SJCRH30 (cell line): ENCODE results near the gene ZNF302. TPM values are rescaled to one million over a fixed set of nuclear protein-coding genes. Genes with fewer than 3 reads are reported as not detected.
A peak's percentile ranks its signal among the peaks of the same experiment; 100 is the strongest.
"Not testable (repeated sequence)": the region's sequence is repeated elsewhere in the genome, so short reads cannot be mapped to it uniquely, and the experiment has no call there.

Source experiments
- DNase-seq, 2 experiments: peaks; one replicate each; pipeline ENCODE4 v3.0.0-alpha.2; 2015 to 2020
- H3K27ac ChIP-seq: fragments of 250-450 bp; sonication (Bioruptor Pico); 2 replicates; pipeline ENCODE4 v1.5.1; 2020; ENCODE audit warnings: mild to moderate bottlenecking, moderate library complexity
- H3K27me3 ChIP-seq: fragments of 250-450 bp; sonication (Bioruptor Pico); 2 replicates; pipeline ENCODE4 v1.5.1; 2020; ENCODE audit warnings: mild to moderate bottlenecking, moderate library complexity
- H3K36me3 ChIP-seq: fragments of 250-450 bp; sonication (Bioruptor Pico); 2 replicates; pipeline ENCODE4 v1.5.1; 2020; ENCODE audit warnings: mild to moderate bottlenecking, moderate library complexity
- H3K4me1 ChIP-seq: fragments of 250-450 bp; sonication (Bioruptor Pico); 2 replicates; pipeline ENCODE4 v1.5.1; 2020; ENCODE audit warnings: mild to moderate bottlenecking, moderate library complexity
- H3K4me3 ChIP-seq: fragments of 250-450 bp; sonication (Bioruptor Pico); 2 replicates; pipeline ENCODE4 v1.5.1; 2020; ENCODE audit warnings: mild to moderate bottlenecking, moderate library complexity
- H3K9me3 ChIP-seq: fragments of 250-450 bp; sonication (Bioruptor Pico); replicated peaks from 2 replicates; pipeline ENCODE4 v1.5.1; 2020; ENCODE audit warnings: mild to moderate bottlenecking, moderate library complexity
- total RNA-seq: library from RNA; depleted of rRNA; stranded (reverse); fragments of >200 nt; shearing (Covaris generic); gene quantifications from 2 replicates; pipeline ENCODE4 v1.2.3, GENCODE V29; 2014; rRNA removed

Gene ZNF302
- 38.4 and 47.7 TPM in 2 replicates for total RNA-seq

DNA sequence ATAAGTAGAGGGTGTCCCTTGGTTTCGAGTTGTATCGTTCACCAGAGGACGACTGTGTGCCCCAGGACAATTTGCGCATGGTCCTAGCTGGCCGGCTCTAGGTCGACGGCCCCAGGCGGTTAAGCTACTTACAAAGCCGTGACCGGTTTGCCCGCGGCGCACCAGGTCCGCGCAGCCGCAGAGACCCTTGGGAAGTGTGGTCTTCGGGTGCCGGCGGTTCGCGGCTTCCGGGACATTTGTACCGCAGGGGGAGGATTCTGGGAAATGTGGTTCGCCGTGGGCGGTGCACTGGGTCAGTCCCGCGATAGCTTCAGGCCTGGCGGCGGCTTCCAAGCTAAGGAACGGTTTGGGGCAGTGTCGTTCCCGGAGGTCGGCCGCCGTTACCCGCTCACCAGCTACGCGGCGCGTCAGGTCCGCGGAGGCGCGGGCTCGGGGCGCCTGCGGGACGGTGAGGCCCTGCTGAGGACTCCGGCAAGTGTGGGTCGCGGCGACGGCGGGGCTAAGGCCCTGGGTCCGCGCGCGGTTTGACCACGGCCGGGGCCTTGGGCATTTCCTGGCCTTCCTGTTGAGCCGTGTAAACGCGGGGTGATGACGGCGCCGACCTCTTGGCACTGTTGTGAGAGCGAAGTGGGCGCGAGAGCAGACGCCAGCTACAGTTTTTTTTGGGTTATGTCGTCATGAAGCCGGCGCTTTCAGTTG, at the start of gene ZNF302:
TSS of gene ZNF302 (plus strand) at position 293 of the 699 bp plus-strand sequence. CDS start 1,127 bp downstream, outside the sequence.
- Histone ChIP-seq H3K4me3 (peak within 1 kb of the TSS; percentile 96), H3K4me1 (peaks cover 4% of the 10 kb centered on the region; the same call in 1 of the 2 replicates), H3K27me3 (no peaks in the 10 kb centered on the region), H3K36me3 (peaks cover 38% of the 10 kb centered on the region), H3K9me3 (peaks cover 8% of the 10 kb centered on the region), H3K27ac (peak within 1 kb of the TSS; percentile 98)
- peak; percentile 98 for DNase-seq

DNA sequence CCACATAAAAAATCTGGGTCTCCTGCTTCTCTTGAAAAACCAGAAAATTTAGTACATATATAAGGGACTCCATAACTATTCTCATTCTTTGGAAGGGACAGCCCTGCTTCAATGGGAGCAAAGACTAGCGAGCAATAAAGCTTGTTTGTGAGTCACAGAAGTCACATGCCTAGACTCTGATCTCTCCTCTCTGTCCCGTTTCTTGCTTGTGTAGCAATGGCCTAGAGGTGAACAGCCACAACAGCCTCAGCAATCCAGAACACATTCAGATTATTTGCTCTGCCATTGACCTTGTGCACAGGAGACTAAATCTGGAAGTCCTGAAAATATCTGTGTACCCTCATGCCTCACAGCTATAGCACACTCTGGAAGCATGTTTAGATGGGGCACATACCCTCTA, 43.7 kb upstream of the ZNF302 start:
- H3K9me3 ChIP-seq = 0 out of 2 replicates have a peak, but pooled peaks cover under 1% of the 10 kb centered on the region
- H3K36me3 ChIP-seq = no peaks in the 10 kb centered on the region
- DNase-seq = no peak
- no peaks in the 10 kb centered on the region for H3K4me1 ChIP-seq
- H3K27me3 ChIP-seq = no peaks in the 10 kb centered on the region
- H3K27ac ChIP-seq = no peak overlapping the region
- no peak overlapping the region for H3K4me3 ChIP-seq

DNA sequence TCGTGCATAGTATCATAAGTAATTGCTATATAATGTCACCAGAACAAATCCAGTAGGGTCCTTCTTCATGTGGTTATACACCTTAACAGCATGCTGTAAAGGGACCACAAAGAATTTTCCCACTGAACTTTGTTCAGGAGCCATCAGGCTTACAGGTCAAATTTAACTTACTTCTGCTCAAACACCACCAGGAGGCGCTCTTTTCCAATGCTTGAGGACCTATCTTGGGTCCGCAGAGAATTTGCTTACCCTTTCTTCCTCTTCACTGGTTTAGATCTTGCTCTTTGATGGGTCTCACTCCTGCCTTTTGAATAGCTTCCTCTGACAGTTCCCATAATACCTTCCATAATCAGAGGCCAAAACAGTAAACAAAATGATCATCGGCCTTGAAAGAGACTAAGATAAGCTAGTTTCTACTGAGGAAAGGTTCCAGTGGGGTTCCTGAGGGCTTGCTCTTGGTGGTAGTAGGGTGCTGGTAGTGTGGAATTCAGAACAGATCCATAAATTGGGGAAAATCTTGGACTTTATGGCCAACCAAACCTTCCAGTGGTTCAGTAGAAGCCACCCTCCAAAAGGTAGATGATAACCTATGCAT, 37.9 kb upstream of the ZNF302 start:
- H3K36me3 ChIP-seq = no peaks in the 10 kb centered on the region
- no peak overlapping the region for H3K4me3 ChIP-seq
- no peaks in the 10 kb centered on the region for H3K9me3 ChIP-seq
- no peaks in the 10 kb centered on the region; the same call in 1 of the 2 replicates for H3K27me3 ChIP-seq
- no peaks in the 10 kb centered on the region for H3K4me1 ChIP-seq
- peak; percentile 63 to 93 for DNase-seq
- no peak overlapping the region for H3K27ac ChIP-seq

DNA sequence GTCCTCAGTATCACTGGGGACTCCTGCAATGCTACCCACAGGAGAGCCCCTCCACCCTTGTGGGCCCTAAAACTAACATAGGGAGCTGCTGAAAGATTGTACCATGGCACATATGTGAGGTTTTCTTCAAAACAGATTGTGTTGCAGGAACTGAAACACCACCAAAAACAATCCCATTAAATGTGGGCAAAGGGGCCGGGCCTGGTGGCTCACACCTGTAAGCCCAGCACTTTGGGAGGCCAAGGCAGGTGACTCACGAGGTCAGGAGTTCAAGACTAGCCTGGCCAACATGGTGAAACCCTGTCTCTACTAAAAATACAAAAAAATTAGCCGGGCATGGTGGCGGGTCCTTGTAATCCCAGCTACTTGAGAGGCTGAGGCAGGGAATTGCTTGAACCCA, 35.2 kb upstream of the ZNF302 start:
- Histone ChIP-seq H3K4me3 (no peak overlapping the region), H3K4me1 (peaks cover 8% of the 10 kb centered on the region), H3K27me3 (no peaks in the 10 kb centered on the region; the same call in 1 of the 2 replicates), H3K27ac (no peak overlapping the region), H3K9me3 (no peaks in the 10 kb centered on the region), H3K36me3 (no peaks in the 10 kb centered on the region)
- no peak for DNase-seq

DNA sequence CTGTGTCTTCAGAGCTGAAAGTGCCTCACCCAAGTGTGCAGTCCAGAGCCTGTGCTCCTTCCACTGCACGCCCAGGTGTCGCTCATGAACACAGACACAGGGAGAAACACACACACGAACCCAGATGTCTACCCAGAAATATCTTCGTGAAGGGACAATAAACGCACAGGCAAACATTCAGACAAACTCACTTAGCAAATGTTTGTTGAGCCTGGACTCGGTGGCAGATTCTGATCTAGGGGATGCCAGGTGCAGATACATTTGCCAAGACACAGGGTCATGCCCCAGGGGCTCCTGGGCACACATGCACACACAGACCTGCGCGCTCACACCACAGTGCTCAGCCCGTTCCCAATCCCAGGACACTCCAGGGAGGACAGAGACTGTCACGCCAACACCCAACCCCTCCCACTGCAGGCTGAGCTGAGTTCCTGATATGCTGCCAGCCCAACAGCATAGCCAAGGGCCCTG, 32.5 kb upstream of the ZNF302 start:
- H3K27me3 ChIP-seq = no peaks in the 10 kb centered on the region; the same call in 1 of the 2 replicates
- no peak for DNase-seq
- no peak overlapping the region for H3K27ac ChIP-seq
- H3K36me3 ChIP-seq = no peaks in the 10 kb centered on the region
- peaks cover 8% of the 10 kb centered on the region for H3K4me1 ChIP-seq
- H3K4me3 ChIP-seq = no peak overlapping the region
- no peaks in the 10 kb centered on the region for H3K9me3 ChIP-seq

DNA sequence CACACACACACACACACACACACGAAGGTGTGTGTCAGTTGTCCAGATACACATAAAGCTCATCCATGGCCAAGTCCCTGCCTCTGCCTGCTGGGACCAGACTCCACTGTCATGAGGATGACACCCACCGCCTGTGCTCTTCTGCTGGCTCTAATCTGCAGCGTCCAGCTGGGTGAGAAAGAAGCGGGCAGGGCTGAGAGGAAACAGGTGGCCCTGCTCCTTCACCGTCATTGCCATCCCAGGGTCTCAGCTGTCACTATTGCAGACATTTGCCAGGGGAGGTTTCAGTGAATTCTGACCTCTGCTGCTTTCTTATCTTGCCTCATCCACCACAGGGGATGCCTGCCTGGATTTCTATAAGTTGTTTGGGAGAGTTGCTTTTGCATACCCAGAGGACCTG, 31.9 kb upstream of the ZNF302 start:
- peak; percentile 74 to 79 for DNase-seq
- Histone ChIP-seq H3K36me3 (no peaks in the 10 kb centered on the region), H3K4me3 (no peak overlapping the region)

DNA sequence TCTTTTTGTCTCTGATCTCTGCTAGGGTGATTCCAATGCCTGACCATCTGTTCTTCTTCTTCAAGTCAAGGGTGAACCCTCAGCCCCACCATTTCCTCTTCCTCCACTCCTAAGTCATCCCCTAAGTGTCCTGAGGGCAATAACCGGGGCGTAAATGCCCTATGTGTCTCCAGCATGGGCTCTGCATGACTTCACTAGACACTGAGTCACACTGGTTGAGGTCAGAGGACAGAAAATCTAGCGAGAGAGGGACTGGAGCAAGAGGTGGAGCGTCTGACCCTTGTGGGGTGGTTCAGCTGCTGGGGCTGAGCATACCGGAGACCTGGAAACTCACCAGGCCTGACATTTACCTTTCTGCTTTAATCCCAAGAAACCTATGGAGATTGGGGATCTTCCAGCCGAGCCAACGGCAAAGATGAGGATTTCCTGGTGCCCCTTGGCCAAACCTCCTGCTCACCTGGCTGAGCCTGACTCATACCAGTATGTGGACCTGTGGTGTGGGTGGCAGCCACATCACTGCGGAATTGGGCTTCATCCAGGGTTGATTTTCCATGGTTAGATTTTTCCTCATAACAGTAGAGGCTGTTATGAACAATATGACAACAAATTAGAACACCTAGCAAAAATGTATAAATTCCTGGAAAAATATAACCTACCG, 27.5 kb upstream of the ZNF302 start:
- Histone ChIP-seq H3K36me3 (no peaks in the 10 kb centered on the region), H3K9me3 (0 out of 2 replicates have a peak, but pooled peaks cover 4% of the 10 kb centered on the region), H3K4me1 (peaks cover 8% of the 10 kb centered on the region), H3K27me3 (no peaks in the 10 kb centered on the region), H3K4me3 (no peak overlapping the region), H3K27ac (no peak overlapping the region)
- DNase-seq = no peak

More for the DNA sequence above, 31.9 kb upstream of the ZNF302 start:
- Histone ChIP-seq H3K4me1 (peaks cover 8% of the 10 kb centered on the region), H3K9me3 (no peaks in the 10 kb centered on the region), H3K27me3 (no peaks in the 10 kb centered on the region), H3K27ac (no peak overlapping the region)

DNA sequence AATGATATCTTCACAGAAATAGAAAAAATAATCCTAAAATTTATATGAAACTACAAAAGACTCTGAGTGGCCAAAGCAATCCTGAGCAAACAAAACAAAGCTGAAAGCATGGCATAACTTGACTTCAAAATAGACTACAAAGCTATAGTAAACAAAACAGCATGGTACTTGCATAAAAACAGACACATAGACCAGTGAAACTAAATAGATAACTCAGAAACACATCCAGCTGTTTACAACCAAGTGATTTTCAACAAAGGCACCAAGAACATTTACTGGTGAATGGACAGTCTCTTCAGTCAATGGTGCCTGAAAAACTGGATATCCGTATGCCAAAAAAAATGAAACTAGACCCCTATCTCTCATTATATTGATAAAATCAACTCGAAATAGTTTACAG, 25.7 kb upstream of the ZNF302 start:
- no peaks in the 10 kb centered on the region for H3K4me1 ChIP-seq
- H3K4me3 ChIP-seq = no peak overlapping the region
- no peaks in the 10 kb centered on the region for H3K36me3 ChIP-seq
- H3K9me3 ChIP-seq = 0 out of 2 replicates have a peak, but pooled peaks cover 4% of the 10 kb centered on the region
- no peak for DNase-seq
- no peak overlapping the region for H3K27ac ChIP-seq
- H3K27me3 ChIP-seq = no peaks in the 10 kb centered on the region

DNA sequence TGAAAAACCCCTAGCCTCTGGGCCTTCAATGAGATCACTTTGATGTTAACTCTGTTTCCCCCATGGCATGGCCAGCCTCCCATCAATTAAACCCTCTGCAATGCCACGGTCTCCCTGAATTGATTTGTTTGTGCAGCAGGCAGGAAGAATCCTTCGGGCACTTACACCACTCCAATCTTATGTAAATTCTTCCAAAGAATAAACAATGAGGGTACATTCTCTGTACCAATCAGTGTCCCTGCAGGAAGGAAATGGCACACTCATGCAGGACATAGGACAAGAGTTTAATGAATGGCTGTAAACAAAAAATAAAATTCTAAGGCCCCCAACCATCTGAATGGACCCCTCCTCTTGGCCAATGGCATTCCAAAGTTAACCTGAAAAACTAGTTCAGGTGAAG, 22.7 kb upstream of the ZNF302 start:
- no peak overlapping the region for H3K4me3 ChIP-seq
- H3K36me3 ChIP-seq = no peaks in the 10 kb centered on the region
- H3K4me1 ChIP-seq = no peaks in the 10 kb centered on the region
- no peak overlapping the region for H3K27ac ChIP-seq
- H3K9me3 ChIP-seq = 0 out of 2 replicates have a peak, but pooled peaks cover 4% of the 10 kb centered on the region
- DNase-seq = no peak
- H3K27me3 ChIP-seq = no peaks in the 10 kb centered on the region

DNA sequence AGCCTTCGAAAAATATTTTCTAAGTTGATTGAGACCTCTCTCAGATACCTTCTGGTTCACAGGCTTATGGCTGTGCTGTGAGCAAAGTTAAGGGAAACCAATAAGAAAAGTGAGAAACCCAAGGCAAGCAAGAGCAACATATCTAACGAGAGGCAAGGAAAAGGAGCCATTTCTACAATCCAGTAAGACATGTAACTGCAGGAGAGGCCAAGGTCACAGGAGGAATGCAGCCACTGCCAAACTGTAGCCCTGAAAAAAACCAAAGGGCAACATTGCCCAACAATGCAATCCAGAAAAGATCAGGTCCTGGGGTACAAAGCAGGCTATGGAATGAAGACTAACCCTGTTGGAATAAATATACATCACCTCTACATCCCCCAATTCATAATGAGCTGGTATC, 21.8 kb upstream of the ZNF302 start:
- Histone ChIP-seq H3K4me1 (no peaks in the 10 kb centered on the region), H3K9me3 (0 out of 2 replicates have a peak, but pooled peaks cover 4% of the 10 kb centered on the region), H3K27me3 (no peaks in the 10 kb centered on the region), H3K4me3 (no peak overlapping the region), H3K36me3 (no peaks in the 10 kb centered on the region), H3K27ac (no peak overlapping the region)
- no peak for DNase-seq

DNA sequence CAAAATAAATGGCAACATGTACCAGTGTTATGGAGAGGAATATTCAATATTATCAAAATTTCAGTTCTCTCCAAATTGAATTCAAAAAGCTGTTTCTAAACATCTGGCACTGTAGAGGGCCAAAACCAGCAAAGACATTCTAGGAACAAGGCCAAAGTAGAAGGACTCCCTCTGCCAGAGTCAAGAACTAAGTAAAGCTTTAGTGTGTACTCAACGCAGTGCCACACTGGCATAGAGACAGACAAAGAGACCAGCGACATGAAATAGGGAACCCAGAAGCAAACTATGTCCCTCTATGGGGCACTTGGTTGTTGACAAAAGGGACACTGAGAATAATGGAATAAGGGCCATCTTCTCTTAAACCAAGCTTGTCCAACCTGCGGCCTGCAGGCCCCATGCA, 16.1 kb upstream of the ZNF302 start:
- no peaks in the 10 kb centered on the region for H3K9me3 ChIP-seq
- no peaks in the 10 kb centered on the region for H3K27me3 ChIP-seq
- no peak for DNase-seq
- no peak overlapping the region for H3K27ac ChIP-seq
- H3K4me3 ChIP-seq = no peak overlapping the region
- H3K36me3 ChIP-seq = no peaks in the 10 kb centered on the region
- H3K4me1 ChIP-seq = no peaks in the 10 kb centered on the region

DNA sequence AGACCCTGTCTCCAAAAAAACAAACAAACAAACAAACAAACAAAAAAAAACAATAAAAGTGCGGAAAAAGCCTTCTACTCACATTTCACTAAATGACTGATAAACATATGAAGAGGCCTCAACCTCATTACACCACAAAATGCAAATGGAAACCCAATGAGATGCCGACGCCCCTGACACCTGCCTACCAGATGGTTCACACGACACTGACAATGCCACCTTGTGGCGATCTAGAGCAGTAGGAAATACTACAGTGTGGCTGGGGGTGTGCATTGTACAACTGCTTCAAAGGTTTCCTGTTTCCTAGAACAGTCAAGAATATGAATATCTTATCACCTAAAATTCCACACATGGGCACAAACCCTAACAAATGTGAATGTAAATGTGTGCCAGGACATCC, 14.6 kb upstream of the ZNF302 start:
- Histone ChIP-seq H3K4me1 (no peaks in the 10 kb centered on the region), H3K9me3 (no peaks in the 10 kb centered on the region), H3K27me3 (no peaks in the 10 kb centered on the region), H3K27ac (no peak overlapping the region), H3K4me3 (no peak overlapping the region), H3K36me3 (no peaks in the 10 kb centered on the region)
- peak in 1 of 2 experiments; percentile 53 for DNase-seq

DNA sequence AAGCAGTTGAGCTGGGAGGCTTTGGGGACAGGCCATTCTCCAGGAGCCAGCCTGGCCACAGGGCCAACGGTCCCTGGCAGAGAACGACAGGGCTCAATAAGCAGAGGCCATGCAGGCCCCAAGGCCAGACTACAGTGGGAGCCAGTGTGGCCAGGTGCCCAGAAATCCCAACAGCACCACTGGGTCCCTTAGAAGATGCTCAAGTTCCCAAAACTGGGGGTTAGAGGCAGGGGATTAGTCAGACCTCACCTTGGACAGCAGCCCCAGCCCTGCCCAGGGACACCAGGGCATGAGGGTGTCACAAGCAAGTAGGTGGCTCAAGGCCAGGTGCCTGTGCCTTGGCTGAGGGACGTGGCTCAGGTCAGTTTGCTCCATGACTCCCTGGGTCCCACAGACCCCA, 13.3 kb upstream of the ZNF302 start:
- Histone ChIP-seq H3K4me3 (no peak overlapping the region), H3K27ac (no peak overlapping the region), H3K36me3 (no peaks in the 10 kb centered on the region), H3K9me3 (no peaks in the 10 kb centered on the region), H3K4me1 (no peaks in the 10 kb centered on the region), H3K27me3 (no peaks in the 10 kb centered on the region)
- DNase-seq = no peak

DNA sequence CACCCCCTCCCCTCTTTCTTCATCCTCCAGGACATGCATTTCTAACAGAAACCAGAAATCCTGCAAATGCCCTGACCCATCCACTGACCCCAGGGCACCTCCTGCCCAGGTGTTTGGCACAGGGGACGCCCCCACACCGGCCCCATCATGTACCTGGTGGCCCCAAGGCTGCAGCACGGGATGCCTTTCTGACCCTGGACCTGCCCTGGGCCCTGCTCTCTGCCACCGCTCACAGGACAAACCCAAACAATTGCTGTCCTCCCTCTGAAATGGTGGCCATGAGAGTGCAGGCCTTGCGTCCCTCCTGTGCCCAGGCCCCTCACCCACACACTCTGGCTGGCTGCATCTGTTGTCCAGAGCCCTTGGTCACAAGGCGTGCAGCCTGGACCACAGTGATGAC, 12.6 kb upstream of the ZNF302 start:
- Histone ChIP-seq H3K4me3 (no peak overlapping the region), H3K9me3 (no peaks in the 10 kb centered on the region), H3K27me3 (no peaks in the 10 kb centered on the region), H3K4me1 (no peaks in the 10 kb centered on the region), H3K27ac (no peak overlapping the region), H3K36me3 (no peaks in the 10 kb centered on the region)
- DNase-seq = no peak

DNA sequence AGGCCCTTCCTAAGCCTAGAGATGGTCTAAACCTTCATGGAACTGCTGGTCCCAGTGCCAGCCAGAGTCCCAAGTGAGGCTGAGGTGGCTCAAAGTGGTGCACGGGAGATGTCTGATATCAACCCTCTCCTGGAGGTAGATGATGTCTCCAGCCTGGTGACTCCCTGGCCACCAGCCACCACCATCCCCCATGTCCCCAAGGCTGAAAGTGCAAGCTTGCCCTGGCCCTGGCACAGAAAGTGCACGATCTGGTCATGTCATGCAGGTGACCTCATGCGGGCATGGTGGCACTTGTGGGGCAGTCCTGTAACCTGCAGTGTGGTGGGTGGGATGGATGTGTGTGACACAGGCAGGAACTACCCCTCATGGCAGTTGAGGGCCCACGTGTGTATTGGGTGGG, 12.2 kb upstream of the ZNF302 start:
- H3K27me3 ChIP-seq, DNase-seq: not testable (repeated sequence)

More for the DNA sequence above, 12.2 kb upstream of the ZNF302 start:
- H3K27ac ChIP-seq, H3K9me3 ChIP-seq, H3K4me1 ChIP-seq, H3K36me3 ChIP-seq, H3K4me3 ChIP-seq: not testable (repeated sequence)
